ENCODE data around the gene PLCL1.

Gene PLCL1

GRCh38 chr2:197959383-197959782, 155.0 kb downstream of the PLCL1 start:
- no peak overlapping the region for H3K4me3 ChIP-seq (ENCODE audit: low read depth, low read length)
- TF ChIP-seq CTCF (IDR thresholded peaks at IDR 0.05; ENCODE audit: borderline replicate concordance, insufficient read depth, low read depth, low read length): no peak

GRCh38 chr2:197960786-197961185, 156.4 kb downstream of the PLCL1 start:
- TF ChIP-seq CTCF (IDR thresholded peaks at IDR 0.05; ENCODE audit: borderline replicate concordance, insufficient read depth, low read depth, low read length): no peak

GRCh38 chr2:197964720-197965119, 160.3 kb downstream of the PLCL1 start:
- no peak for TF ChIP-seq CTCF (IDR thresholded peaks at IDR 0.05; ENCODE audit: borderline replicate concordance, insufficient read depth, low read depth, low read length)

More at GRCh38 chr2:197960786-197961185, 156.4 kb downstream of the PLCL1 start:
- H3K4me3 ChIP-seq (ENCODE audit: low read depth, low read length): no peak overlapping the region

GRCh38 chr2:197965756-197966155, 161.4 kb downstream of the PLCL1 start:
- H3K4me3 ChIP-seq (ENCODE audit: low read depth, low read length): no peak overlapping the region
- TF ChIP-seq CTCF (IDR thresholded peaks at IDR 0.05; ENCODE audit: borderline replicate concordance, insufficient read depth, low read depth, low read length): no peak

More at GRCh38 chr2:197964720-197965119, 160.3 kb downstream of the PLCL1 start:
- no peak overlapping the region for H3K4me3 ChIP-seq (ENCODE audit: low read depth, low read length)

GRCh38 chr2:197969391-197969893, 165.0 kb downstream of the PLCL1 start:
- no peak overlapping the region for H3K4me3 ChIP-seq (ENCODE audit: low read depth, low read length)
- no peak for TF ChIP-seq CTCF (IDR thresholded peaks at IDR 0.05; ENCODE audit: borderline replicate concordance, insufficient read depth, low read depth, low read length)

- TF ChIP-seq CTCF (IDR thresholded peaks at IDR 0.05; ENCODE audit: borderline replicate concordance, insufficient read depth, low read depth, low read length): no peak
- H3K4me3 ChIP-seq (ENCODE audit: low read depth, low read length): no peak overlapping the region
Measured at GRCh38 chr2:197972061-197972460, 167.7 kb downstream of the PLCL1 start.

GRCh38 chr2:197972587-197972986, 168.2 kb downstream of the PLCL1 start:
- H3K4me3 ChIP-seq (ENCODE audit: low read depth, low read length): no peak overlapping the region
- TF ChIP-seq CTCF (IDR thresholded peaks at IDR 0.05; ENCODE audit: borderline replicate concordance, insufficient read depth, low read depth, low read length): no peak
